GM21529 (cell line): ENCODE measurements around the gene MTUS2.

Experiments used
- ATAC-seq: cut with Tn5 transposase; IDR thresholded peaks from one replicate; pipeline ENCODE4 v1.9.1; 2021; ENCODE audit not compliant: unreplicated experiment

MTUS2 gene

GRCh38 chr13:29436721-29437280 is 616.7 kb downstream of the MTUS2 start:
- no peak for ATAC-seq

GRCh38 chr13:29438769-29439168 is 618.6 kb downstream of the MTUS2 start:
- ATAC-seq, result no peak

DNA sequence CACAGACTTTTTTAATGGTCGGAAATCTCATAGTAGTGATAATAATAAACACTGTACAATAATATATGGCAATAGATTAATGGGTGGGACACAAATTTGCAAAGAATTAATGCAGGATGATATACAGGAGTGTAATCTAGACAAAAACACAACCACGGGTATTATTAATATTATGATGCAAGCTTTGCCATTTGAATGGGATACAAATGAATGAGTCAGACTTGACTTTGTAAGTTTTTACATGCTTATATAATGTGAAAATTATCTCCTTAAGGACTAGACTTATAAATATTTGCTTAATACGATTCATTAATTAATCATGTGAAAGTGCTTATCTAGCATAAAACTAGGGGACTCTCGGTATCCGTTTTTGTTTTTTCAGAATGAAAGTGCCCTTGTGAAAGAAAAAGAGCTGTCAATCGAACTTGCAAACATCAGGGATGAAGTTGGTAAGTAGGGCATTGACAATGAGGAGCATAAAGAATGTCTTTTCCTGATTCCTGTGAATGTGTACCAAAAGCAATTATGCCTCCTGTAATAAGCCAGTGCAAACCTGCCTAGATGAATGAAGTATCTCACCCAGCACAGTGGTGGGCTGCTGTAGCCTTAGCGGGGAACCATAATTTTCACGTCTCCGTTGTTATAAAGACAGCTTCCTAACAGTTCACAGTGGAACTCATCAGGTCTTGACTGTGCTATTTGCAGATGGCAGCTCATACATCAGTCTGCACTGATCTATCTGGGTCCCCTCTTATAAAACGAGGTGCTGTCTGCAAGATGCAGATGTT is 619.7 kb downstream of the MTUS2 start:
- ATAC-seq, result no peak

- ATAC-seq, result no peak
These were observed 621.2 kb downstream of the MTUS2 start for GRCh38 chr13:29441306-29441705.

- ATAC-seq, result no peak
These were observed 625.9 kb downstream of the MTUS2 start for GRCh38 chr13:29446016-29446415.

- no peak for ATAC-seq
These were observed 628.0 kb downstream of the MTUS2 start for GRCh38 chr13:29448174-29448573.

- ATAC-seq, result no peak
These were observed 629.6 kb downstream of the MTUS2 start for GRCh38 chr13:29449726-29450125.

DNA sequence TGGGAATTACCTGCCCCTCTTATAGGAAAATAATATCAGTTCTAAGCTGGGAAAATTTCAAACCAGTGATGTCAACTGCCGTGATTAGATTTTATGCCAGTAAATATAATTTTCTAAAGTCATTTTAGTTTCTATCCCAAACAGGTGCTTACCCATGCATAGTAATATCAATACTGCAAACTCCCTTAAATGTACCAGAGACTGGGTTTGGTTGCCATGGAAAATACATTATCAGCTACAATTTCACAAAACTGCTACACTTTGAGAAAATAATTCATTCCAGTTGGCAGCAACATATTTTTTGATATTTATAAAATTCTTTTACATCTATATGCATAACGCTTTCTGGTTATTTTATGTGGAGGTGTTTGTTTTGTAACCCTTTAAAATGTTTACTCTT is 631.8 kb downstream of the MTUS2 start:
- no peak for ATAC-seq

- ATAC-seq, result no peak
These were observed 632.9 kb downstream of the MTUS2 start for GRCh38 chr13:29452773-29453616.

GRCh38 chr13:29453617-29454011 is 633.5 kb downstream of the MTUS2 start:
- ATAC-seq, result no peak

DNA sequence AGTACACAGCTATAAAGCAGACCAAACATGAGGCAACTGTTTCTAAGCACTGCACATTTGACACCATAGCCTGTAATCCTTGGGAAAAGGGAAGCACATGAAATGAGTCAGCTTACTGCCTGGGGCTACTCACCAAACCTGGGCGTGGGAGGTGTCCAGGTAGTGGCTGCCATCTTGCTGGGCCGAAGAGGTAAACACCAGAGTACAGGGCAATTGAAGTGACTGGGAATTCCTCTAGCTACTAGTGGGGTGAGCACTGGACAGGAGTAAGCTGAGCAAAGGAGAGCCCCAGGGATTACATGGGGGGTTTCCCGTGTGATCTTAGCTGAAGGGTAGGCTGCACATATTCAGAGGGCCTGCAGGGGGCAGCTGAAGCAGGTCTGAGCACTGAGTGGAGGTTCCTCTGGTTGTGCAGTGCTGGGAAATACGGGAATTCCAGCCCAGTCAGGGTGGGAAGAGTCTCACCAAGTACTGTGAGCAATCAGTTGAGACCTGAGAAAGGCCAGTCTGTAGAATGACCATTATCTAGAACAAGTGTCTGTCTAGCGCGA is 634.9 kb downstream of the MTUS2 start:
- peak; percentile 48 for ATAC-seq

DNA sequence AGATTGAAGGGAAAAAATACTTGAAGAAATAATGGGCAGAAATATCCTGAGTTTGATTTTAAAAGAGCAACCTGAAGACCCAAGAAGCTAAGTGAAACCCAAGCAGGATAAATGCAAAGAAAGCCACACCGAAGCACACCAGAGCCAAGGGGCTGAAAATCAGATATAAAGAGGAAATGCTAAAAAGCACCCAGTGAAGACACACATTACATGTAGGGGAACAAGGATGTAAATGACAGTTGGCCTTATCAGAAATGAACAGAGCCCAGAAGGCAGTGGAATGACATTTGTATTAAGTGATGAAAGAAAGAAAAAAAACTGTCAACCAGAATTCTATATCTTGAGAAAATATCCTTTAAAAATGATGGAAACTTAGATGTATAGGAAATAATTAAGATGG is 636.3 kb downstream of the MTUS2 start:
- ATAC-seq, result no peak

- ATAC-seq, result no peak
These were observed 637.2 kb downstream of the MTUS2 start for GRCh38 chr13:29457299-29457698.

DNA sequence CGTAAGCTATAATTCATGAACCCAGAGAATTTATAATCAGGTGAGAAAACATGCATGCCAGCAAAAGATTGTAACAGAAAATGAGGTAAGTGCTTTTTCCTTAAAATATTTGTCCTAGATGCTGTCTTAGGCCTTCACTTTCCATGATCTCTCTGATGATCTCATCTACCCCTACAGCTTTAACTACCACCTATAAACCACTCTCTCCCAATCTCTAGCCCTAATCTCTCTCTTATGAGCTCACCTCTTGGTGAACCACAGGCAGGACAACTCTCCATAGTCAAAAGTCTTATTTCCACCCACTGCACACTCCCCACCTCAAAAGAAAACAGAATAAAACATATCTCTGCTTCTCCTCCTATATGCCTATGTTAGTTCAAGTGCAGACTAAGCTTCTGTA is 638.3 kb downstream of the MTUS2 start:
- no peak for ATAC-seq

- ATAC-seq, result no peak
These were observed 639.7 kb downstream of the MTUS2 start for GRCh38 chr13:29459813-29460355.

DNA sequence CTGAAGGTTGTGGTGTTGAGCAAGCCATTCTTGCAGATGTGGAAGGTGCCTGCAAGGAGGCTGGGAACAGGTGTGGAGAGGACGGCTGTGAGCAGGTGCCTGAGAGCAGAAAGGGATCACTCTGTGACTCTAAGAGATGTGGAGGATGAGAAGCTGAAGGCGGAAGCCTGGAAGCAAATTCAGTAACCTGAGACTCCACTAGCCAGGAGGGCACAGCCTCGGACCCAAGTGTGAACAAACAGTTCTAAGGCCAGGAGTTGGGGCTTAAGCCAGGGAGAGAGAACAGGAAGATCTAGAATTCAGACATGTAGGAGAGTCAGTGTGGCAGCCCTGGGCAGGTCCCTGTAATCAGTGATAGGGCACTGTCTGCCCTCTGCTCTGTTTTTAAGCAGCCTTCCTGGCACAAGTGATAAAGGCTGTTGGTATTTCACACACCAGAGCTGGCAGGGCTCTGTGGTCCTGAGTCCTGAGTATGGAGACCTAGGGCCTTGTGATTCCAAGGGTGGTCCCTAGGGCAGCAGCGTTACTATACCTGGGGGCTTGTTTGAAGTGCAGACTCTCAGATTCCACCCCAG is 644.1 kb downstream of the MTUS2 start:
- ATAC-seq, result no peak

DNA sequence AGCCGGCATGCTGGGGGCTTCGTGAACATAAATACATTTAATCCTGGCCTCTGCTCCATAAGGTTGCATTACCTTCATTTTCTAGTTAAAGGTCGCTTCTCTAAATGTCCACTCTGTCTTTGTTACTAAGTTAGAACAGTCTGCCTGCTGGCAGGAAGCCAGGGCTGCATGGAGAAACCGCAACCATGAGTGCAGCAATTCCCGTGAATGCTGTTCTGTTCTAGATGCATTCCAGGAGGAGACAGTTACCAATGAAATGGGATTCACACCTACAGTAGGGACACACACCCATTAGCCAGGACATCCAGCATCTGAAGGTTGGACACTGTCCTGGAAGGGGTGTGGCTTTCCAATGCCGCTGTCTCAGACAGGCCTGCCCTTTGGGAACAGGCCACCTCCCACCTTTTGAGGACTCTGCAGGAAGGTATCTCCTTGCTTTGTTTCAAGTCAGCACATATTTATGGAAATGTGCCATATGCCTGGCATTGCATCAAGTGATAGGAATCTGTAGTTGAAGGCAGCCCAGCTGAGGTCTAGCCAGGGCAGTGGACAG is 645.7 kb downstream of the MTUS2 start:
- ATAC-seq, result no peak

- no peak for ATAC-seq
These were observed 651.4 kb downstream of the MTUS2 start for GRCh38 chr13:29471551-29471950.

DNA sequence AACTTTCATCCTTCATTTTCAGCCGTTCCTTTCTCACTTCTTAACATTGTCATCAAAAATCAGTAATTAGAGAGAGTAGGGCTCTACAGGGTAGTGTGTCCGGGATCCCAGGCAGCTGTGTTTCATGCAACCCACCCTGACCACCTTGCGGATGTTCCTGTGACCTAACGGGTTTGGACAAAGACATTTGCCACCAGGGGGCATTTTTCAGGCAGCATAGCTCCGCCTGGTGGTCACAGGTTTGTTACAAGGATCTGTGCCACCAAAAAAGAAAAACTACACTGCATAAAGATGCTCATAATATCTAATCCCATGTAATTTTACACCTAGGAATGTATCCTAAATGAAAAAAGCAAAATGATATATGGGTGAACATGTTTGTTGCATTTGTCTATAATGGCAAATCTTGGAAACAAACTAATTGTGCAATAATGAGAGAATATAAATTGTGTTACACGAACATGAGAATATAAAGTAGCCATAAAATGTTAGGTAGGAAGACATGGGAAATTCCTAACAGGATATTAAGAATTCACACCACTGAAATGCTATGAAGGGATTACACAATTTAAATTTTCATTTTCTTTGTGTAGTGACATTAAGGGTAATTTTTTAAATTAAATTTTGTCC is 652.3 kb downstream of the MTUS2 start:
- peak; percentile 62 for ATAC-seq

- ATAC-seq, result no peak
These were observed 653.0 kb downstream of the MTUS2 start for GRCh38 chr13:29473166-29473565.
